ENCODE results near the gene GEMIN8.

Gene GEMIN8

GRCh38 chrX:14032406-14032805, 2.7 kb upstream of the GEMIN8 start:
- H3K4me3 ChIP-seq (ENCODE audit: low read depth, low read length): no peak overlapping the region
- TF ChIP-seq CTCF (IDR thresholded peaks at IDR 0.05; ENCODE audit: control insufficient read depth, extremely low read depth, insufficient read depth): peak; percentile 47
- no peak for DNase-seq (ENCODE audit: low read depth)

- DNase-seq (ENCODE audit: low read depth): no peak
- peak overlapping the region; percentile 71 for H3K4me3 ChIP-seq (ENCODE audit: low read depth, low read length)
- no peak for TF ChIP-seq CTCF (IDR thresholded peaks at IDR 0.05; ENCODE audit: control insufficient read depth, extremely low read depth, insufficient read depth)
Observed at GRCh38 chrX:14030174-14030530, 460 bp upstream of the GEMIN8 start.

GRCh38 chrX:14029039-14029424, 660 bp downstream of the GEMIN8 start:
- TF ChIP-seq CTCF (IDR thresholded peaks at IDR 0.05; ENCODE audit: control insufficient read depth, extremely low read depth, insufficient read depth): no peak
- H3K4me3 ChIP-seq (ENCODE audit: low read depth, low read length): peak overlapping the region; percentile 71
- DNase-seq (ENCODE audit: low read depth): no peak

- peak overlapping the region; percentile 71 for H3K4me3 ChIP-seq (ENCODE audit: low read depth, low read length)
- no peak for TF ChIP-seq CTCF (IDR thresholded peaks at IDR 0.05; ENCODE audit: control insufficient read depth, extremely low read depth, insufficient read depth)
- no peak for DNase-seq (ENCODE audit: low read depth)
Observed at GRCh38 chrX:14028473-14028872, 1.2 kb downstream of the GEMIN8 start.

- H3K4me3 ChIP-seq (ENCODE audit: low read depth, low read length): no peak overlapping the region
- DNase-seq (ENCODE audit: low read depth): no peak
Observed at GRCh38 chrX:14027511-14028019, 2.1 kb downstream of the GEMIN8 start.

DNA sequence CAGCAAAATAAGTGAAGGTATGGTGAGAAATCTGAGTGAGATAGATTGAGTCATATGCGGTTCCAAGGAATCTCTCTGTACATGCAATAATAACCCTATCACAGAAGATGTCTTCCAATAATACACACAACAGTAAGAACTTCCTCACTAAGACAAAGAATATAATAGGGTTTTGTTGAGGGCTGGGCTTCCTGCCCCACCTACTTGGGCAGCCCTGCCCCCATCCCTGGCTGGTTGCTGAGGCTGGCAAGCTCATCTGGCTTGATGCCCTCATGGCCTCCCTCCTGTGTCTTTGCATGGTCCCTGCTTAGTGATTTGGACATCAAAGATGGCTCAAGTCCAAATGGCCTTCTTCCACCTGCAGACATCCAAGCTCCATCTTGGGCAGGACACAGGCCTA, 2.7 kb downstream of the GEMIN8 start:
- H3K4me3 ChIP-seq (ENCODE audit: low read depth, low read length): no peak overlapping the region
- DNase-seq (ENCODE audit: low read depth): no peak
- TF ChIP-seq CTCF (IDR thresholded peaks at IDR 0.05; ENCODE audit: control insufficient read depth, extremely low read depth, insufficient read depth): no peak

More at GRCh38 chrX:14027511-14028019, 2.1 kb downstream of the GEMIN8 start:
- no peak for TF ChIP-seq CTCF (IDR thresholded peaks at IDR 0.05; ENCODE audit: control insufficient read depth, extremely low read depth, insufficient read depth)

DNA sequence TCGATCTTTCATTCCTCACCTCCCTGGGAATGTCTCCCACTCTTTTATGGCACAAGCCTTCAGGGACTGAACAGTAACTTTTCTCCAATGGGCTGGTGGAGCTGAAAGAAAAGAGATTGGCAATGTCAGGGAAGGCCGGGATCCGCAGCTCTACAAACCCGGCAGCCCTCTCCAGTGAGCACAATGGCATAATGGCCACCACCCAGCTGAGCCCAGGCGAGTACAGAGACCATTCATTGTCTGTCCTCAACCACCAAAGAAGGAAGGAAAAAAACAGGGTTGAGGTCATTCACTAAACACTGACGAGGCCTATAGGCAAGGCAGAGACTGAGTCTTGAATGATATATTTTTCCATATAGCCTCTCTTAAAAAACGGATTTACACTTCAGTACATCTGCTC, 3.6 kb downstream of the GEMIN8 start:
- no peak for DNase-seq (ENCODE audit: low read depth)
- TF ChIP-seq CTCF (IDR thresholded peaks at IDR 0.05; ENCODE audit: control insufficient read depth, extremely low read depth, insufficient read depth): no peak
- H3K4me3 ChIP-seq (ENCODE audit: low read depth, low read length): no peak overlapping the region
